ENCODE measurements around the gene BCL11A. TPM values are rescaled to one million over a fixed set of nuclear protein-coding genes. Genes with fewer than 3 reads are reported as not detected.

Gene BCL11A
- total RNA-seq, 1 donor from 2014 or later = 0.67 TPM

GRCh38 chr2:60433018-60433596 is 120.3 kb downstream of the BCL11A start:
- Mint-ChIP-seq H3K27ac (no peak overlapping the region), H3K4me1 (peaks cover 18% of the 10 kb centered on the region), H3K36me3 (no peaks in the 10 kb centered on the region), H3K9me3 (no peaks in the 10 kb centered on the region), H3K4me3 (no peak overlapping the region), H3K27me3 (ENCODE audit: insufficient read depth, low read depth) (peaks cover 6% of the 10 kb centered on the region)
- no peaks in the 10 kb centered on the region for H3K36me3 ChIP-seq
- no peak for DNase-seq (ENCODE audit: low spot score)
- no peaks in the 10 kb centered on the region for H3K9me3 ChIP-seq (ENCODE audit: low read depth)
- no peak overlapping the region for H3K4me2 ChIP-seq
- H3K9ac ChIP-seq = no peak overlapping the region
- H3F3A ChIP-seq (ENCODE audit: low read depth) = no peaks in the 10 kb centered on the region
- H3K27me3 ChIP-seq = no peaks in the 10 kb centered on the region
- no peak for TF ChIP-seq EZH2phosphoT487 (IDR thresholded peaks at IDR 0.05)
- no peak for TF ChIP-seq CTCF (IDR thresholded peaks at IDR 0.05)
- TF ChIP-seq EZH2 (IDR thresholded peaks at IDR 0.05) = no peak
- H3K79me2 ChIP-seq (ENCODE audit: low read depth) = no peaks in the 10 kb centered on the region
- H2AFZ ChIP-seq (replicated peaks) = no peak overlapping the region
- H3K4me3 ChIP-seq = no peak overlapping the region
- no peaks in the 10 kb centered on the region for H4K20me1 ChIP-seq (ENCODE audit: low read depth)
- peaks cover 8% of the 10 kb centered on the region for H3K4me1 ChIP-seq
- no peak overlapping the region for H3K27ac ChIP-seq

DNA sequence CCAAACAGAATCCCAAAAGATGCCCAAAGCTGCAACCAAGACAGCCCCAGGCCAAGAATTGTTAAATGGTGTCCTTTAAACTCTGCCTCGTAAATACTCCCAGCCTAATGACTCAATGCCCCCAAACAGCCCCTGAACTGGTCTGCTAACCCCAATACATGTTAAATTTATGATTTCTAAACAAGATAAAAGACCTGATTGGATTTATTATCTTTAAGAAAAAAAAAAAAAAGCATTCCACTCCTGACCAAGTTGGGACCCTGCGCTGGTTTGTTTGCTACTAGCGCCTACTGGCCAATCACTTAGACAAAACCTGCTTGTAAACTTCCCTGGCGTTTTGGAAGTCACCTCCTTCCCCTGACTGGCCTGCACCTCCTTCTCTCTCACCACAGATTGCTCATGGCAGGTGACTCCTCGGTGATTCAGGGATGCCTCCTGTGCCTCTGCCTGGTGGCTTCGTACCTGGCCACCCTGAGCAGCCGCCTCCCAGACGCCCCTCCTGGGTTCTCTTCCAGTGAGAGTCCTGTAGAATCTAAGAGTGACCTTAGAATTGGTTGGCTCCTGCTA is 121.3 kb downstream of the BCL11A start:
- Histone ChIP-seq H3K27ac (no peak overlapping the region), H3K9ac (no peak overlapping the region), H3K9me3 (ENCODE audit: low read depth) (no peaks in the 10 kb centered on the region), H3K4me3 (no peak overlapping the region), H3K27me3 (no peaks in the 10 kb centered on the region), H3F3A (ENCODE audit: low read depth) (no peaks in the 10 kb centered on the region), H3K79me2 (ENCODE audit: low read depth) (no peaks in the 10 kb centered on the region), H3K36me3 (no peaks in the 10 kb centered on the region), H2AFZ (replicated peaks) (no peak overlapping the region), H3K4me1 (peaks cover 4% of the 10 kb centered on the region), H3K4me2 (no peak overlapping the region), H4K20me1 (ENCODE audit: low read depth) (no peaks in the 10 kb centered on the region)
- H3K27me3 Mint-ChIP-seq (ENCODE audit: insufficient read depth, low read depth) = peaks cover 6% of the 10 kb centered on the region
- H3K9me3 Mint-ChIP-seq = no peaks in the 10 kb centered on the region
- H3K4me1 Mint-ChIP-seq = peaks cover 10% of the 10 kb centered on the region
- H3K36me3 Mint-ChIP-seq = no peaks in the 10 kb centered on the region
- no peak for DNase-seq (ENCODE audit: low spot score)
- no peak overlapping the region for H3K4me3 Mint-ChIP-seq
- TF ChIP-seq CTCF (IDR thresholded peaks at IDR 0.05) (no peak), EZH2 (IDR thresholded peaks at IDR 0.05) (no peak), EZH2phosphoT487 (IDR thresholded peaks at IDR 0.05) (no peak)
- no peak overlapping the region for H3K27ac Mint-ChIP-seq

DNA sequence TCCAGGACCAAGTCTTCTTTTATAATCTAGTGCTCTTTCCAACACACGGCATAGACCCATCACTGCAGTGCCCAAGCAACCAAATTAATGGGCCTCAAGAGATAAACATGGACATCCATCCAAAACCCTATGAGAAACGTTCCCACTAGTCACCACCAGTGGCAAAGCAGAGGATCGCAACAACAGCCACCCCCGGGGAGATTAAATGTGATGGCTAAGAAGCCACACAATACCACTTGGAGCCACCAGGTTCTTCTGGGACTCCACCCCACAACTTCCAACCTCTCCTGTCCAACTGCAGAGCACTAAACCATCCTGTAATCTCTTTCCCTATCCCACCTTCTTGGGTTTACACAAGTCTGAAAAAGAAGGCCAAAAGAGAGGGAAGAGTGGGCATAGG is 123.8 kb downstream of the BCL11A start:
- Histone ChIP-seq H3K79me2 (ENCODE audit: low read depth) (no peaks in the 10 kb centered on the region), H3K9me3 (ENCODE audit: low read depth) (no peaks in the 10 kb centered on the region), H3F3A (ENCODE audit: low read depth) (no peaks in the 10 kb centered on the region), H3K9ac (no peak overlapping the region), H4K20me1 (ENCODE audit: low read depth) (no peaks in the 10 kb centered on the region), H3K4me3 (no peak overlapping the region), H2AFZ (replicated peaks) (no peak overlapping the region), H3K4me1 (peaks cover 4% of the 10 kb centered on the region), H3K27ac (no peak overlapping the region), H3K36me3 (no peaks in the 10 kb centered on the region), H3K27me3 (no peaks in the 10 kb centered on the region), H3K4me2 (no peak overlapping the region)
- peaks cover 4% of the 10 kb centered on the region for H3K27me3 Mint-ChIP-seq (ENCODE audit: insufficient read depth, low read depth)
- H3K36me3 Mint-ChIP-seq = no peaks in the 10 kb centered on the region
- no peaks in the 10 kb centered on the region for H3K9me3 Mint-ChIP-seq
- TF ChIP-seq EZH2 (IDR thresholded peaks at IDR 0.05) (no peak), CTCF (IDR thresholded peaks at IDR 0.05) (no peak), EZH2phosphoT487 (IDR thresholded peaks at IDR 0.05) (no peak)
- H3K4me1 Mint-ChIP-seq = peaks cover 7% of the 10 kb centered on the region
- H3K27ac Mint-ChIP-seq = no peak overlapping the region
- no peak overlapping the region for H3K4me3 Mint-ChIP-seq
- no peak for DNase-seq (ENCODE audit: low spot score)

Data from neural progenitor cell (in vitro differentiated cells).